HG03097 (cell line): ENCODE data around the gene PDZRN3.

Experiments
- ATAC-seq: cut with Tn5 transposase; IDR thresholded peaks from one replicate; pipeline ENCODE4 v1.9.1; 2021; ENCODE audit not compliant: unreplicated experiment, low FRiP score

The PDZRN3 gene

GRCh38 chr3:73432706-73433032 lies 192.1 kb downstream of the PDZRN3 start:
- ATAC-seq: no peak

DNA sequence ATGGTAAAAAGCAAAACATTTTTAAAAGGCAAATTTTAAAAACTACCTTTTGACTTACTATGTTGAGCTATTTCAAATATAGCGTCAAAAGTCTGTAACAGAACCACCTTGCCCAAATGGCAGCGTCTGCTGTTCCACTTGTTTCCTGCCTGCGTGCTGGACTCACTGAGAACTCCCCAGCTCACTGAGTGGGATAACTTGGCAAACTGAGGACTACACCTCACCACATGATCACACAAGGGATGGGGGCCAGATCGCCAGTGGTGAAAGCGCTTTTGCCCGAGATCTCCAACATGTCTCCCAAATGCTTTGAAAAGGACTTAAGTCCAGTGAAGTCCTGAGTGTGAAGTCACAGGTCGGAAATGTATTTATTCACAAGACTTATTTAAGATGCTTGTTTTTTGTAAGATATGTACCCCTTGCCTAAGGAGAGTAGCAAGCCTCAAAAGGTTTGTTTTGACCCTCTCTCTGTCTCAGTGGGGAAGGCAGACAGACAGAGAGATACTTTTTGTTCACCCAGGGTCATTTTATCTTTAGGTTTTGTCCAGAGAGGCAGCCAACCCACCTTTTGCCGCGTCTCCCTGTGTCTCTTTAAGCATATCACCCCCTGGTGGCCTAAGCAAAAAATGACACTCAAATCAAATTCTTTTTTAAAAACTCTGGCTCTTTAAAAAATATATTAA lies 192.6 kb downstream of the PDZRN3 start:
- ATAC-seq: no peak

DNA sequence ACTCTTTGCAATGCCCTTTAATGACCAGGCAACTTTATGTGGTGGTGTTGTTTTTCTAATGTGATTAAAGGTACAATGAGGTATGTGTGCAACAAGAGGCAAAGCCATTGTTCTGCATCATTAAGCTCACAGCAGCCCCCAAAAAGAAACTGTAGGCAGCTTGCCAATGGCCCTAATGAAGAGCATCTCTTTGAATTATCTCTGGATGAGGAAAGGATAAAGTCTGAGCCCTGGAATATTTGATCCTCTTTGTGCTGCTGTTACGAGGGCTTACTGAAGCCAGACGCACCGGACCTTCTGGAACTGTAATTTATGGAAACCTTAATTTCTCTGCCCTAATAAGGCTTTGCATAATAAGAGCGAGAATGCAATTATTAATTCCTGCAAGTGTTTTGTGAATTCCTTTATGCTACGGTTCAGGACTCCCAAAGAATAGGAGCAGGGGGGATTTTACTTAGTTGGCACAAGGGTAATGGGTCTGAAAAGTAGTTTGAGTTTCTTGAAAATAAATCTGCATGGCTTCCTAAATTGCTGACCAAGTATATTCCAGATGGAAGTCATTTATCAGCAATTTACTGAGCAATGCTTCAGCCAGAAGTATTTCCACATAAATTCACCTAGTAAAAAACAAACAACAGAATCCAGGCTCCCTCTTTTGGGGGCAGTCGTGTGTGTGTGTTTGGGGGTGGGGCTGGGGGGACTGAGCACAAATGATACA lies 193.4 kb downstream of the PDZRN3 start:
- no peak for ATAC-seq

DNA sequence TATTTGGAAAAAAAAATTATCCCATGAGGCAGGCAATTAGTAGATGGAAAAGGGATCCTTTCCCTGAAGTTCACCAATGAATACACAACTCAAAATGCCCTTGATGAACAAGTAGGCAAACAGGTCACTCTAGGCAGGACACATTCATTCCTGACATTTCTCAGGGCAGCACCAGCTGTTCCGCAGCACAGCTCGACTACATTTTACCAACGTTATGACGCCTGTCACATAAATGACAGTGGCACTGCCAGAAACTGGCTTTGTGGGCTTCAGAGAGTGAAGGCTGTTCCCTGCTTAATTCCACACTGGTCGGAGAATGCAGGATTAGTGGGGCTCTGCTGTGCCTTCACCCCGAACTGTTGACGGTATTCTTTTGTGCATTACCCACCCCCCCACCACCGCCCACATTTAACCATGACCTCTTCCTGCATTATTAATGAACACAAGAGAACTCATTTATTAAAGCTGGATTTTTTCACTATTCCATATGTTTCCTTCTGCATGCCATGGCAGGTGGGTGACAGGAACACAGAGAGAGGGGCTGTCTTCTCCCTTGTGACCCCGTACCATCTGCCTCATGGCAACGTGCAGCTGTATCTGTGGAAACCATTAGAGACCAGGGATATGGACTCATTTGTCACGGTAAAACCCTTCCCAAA lies 197.6 kb downstream of the PDZRN3 start:
- no peak for ATAC-seq

- ATAC-seq: no peak
These were observed 198.1 kb downstream of the PDZRN3 start for GRCh38 chr3:73426606-73427005.

- no peak for ATAC-seq
These were observed 201.6 kb downstream of the PDZRN3 start for GRCh38 chr3:73423116-73423515.

GRCh38 chr3:73422571-73422970 lies 202.2 kb downstream of the PDZRN3 start:
- ATAC-seq: no peak

GRCh38 chr3:73419942-73420341 lies 204.8 kb downstream of the PDZRN3 start:
- no peak for ATAC-seq

DNA sequence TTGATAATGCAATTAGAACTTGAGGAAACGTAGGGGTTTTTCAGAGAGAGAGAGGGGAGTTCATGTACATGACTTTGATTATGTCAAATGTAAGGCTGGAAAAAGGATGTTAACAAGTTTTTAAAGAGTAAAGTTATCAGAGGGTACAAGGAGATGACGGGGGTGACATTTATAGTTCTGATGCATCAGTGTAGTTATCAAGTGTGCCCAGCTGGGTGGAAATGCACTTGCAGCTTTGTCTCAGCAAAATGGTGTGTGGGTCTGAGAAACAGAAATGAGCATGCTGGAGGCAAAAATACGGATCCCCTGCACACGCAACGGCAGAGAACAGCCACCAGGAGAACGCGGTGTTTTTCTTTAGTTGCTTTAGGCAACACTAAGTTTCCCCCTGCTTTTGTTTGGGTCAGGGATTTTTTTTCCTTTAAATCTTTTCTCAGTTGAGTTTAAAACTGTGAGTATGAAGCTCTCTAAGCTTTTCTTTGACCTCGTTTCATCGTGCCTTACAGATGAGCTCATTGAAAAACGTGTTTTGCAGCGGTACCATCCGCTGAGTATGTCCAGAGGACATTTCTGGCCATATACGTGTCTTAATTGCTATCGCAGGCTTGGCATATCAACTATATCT lies 205.4 kb downstream of the PDZRN3 start:
- no peak for ATAC-seq

DNA sequence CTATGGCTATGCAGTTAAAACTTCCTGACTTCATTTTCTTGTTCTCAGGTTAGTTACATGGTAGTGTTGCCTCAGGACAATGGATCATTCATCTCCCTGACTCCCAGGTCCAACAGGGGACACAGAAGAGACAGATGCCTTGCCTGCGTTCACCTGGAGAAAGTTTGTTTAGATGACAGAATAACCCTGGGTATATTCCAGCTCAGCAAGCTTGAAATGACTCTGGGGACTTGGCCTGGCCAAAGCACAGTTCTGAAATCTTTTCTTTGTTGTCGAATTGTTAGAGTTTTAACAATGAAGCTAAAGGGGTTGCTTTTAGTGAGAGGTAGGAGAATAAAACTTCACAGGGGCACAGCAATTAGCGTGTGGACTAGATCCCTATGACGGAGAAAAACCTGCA lies 206.1 kb downstream of the PDZRN3 start:
- ATAC-seq: no peak

DNA sequence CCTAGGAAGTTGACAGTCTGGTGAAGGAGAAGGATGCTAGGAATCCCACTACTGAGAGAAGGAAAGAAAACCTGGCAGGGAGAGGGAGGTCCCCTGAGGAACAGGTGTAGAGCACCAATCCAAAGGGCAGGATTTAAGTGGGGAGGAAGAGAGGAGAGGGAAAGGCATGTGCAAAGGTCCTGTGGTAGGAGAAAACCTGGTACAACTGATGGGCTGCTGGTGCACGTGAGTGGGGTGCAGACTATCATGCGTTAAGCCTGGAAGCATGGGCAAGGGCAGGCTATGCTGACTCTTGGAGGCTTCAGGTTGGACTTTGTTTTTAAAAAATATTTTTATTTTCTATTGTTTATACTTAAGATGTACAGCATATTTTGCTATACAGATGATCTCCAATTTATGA lies 209.6 kb downstream of the PDZRN3 start:
- ATAC-seq: no peak

- ATAC-seq: no peak
These were observed 211.1 kb downstream of the PDZRN3 start for GRCh38 chr3:73413619-73414018.

GRCh38 chr3:73411993-73412392 lies 212.7 kb downstream of the PDZRN3 start:
- no peak for ATAC-seq

- no peak for ATAC-seq
These were observed 213.2 kb downstream of the PDZRN3 start for GRCh38 chr3:73411545-73411944.

DNA sequence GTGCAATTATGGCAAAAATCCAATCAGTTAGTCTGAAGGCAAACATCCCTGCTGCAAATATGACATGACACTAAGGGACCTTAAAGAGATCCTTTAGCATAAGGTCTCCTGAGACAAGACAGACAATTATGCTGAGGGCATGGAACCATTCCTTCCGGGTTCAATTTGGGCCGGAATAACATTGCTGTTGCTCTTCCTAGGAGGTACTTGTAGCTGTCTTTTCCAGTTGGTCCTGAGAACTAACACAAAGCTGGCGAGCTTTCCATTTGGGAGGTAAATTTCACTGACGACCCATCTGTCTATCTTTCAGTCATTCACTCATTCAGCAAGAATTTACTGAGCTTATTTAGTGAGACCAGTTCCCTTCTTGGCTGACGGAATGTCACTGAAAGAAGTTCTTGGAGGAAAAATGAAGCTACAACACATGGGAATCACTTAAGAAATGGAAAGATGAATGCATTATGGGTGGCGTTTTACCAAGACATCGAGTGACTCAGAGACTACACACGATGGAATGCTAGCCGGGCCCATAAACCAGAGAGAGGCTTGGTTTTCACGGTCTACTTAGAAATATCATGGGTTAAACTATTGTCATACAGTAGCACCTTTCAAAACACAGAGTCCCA lies 215.5 kb downstream of the PDZRN3 start:
- no peak for ATAC-seq

DNA sequence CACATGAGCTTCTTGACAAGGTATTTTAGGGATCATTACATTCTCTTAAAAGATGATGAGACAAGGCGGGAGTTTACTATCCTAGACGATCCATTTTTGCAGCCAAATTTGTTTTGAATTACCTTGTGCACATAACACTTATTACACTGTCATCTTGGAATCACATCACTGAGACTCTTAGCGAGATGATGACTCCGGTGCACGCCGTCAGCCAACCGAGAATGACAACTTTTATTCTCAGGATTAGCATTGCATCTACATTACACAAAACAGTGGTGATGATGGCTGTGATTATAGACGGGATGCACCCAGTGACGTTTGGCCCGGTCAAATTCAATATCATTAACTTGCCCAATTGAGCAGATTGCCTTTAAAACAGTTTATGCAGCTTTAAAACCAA lies 216.1 kb downstream of the PDZRN3 start:
- no peak for ATAC-seq

- no peak for ATAC-seq
These were observed 217.2 kb downstream of the PDZRN3 start for GRCh38 chr3:73407577-73407976.

DNA sequence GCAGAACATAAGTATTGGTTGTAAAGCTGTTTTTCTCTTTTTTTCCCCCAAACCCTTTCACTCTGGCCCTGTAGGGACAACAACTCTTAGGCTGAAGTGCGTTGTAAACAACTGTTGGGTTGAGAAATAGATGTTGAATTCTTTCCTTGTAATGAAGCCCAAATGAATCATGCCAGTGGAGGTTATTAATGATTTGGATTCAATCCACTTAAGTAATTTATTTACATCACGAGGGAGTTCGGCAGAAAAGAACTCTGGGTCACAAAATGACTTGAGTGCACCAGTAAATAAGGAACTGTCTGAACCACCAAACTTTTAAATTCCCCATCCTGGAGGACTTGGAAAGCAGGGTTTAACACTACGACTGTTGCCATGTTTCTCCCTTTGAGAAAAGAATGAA lies 218.9 kb downstream of the PDZRN3 start:
- ATAC-seq: no peak

- no peak for ATAC-seq
These were observed 219.7 kb downstream of the PDZRN3 start for GRCh38 chr3:73405000-73405399.

- ATAC-seq: no peak
These were observed 220.3 kb downstream of the PDZRN3 start for GRCh38 chr3:73404435-73404834.

DNA sequence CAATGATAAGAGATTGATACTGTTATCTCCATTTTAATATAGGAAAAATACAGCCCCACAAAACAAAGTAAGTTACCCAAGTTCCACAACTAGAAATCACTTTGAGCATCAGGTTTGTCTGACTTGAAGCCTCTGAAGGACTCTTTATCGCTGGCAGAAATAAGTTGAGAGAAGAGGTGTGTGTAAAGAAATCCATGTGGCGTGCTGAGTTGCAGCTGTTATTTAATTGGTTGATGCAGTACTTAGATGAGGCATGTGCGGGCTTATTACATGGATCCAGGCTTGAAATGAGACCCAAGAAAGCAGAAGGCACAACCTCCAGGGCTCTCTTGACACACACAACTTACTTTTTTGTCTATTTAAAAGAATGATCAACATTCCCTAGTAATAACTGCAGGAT lies 221.3 kb downstream of the PDZRN3 start:
- no peak for ATAC-seq
